Amygdala (tissue), 56 donors: ENCODE data around the gene DUSP6.
A peak's percentile ranks its signal among the peaks of the same experiment; 100 is the strongest.

Experiments
- DNase-seq, 56 donors: peaks; one replicate each; lab custom pipeline; 2025; lab: John Stamatoyannopoulos, UW

Gene DUSP6

GRCh38 chr12:89376844-89377243, 24.5 kb upstream of the DUSP6 start:
- no peak for DNase-seq

GRCh38 chr12:89376202-89376529, 23.9 kb upstream of the DUSP6 start:
- no peak for DNase-seq

GRCh38 chr12:89373763-89374572, 21.7 kb upstream of the DUSP6 start:
- no peak for DNase-seq

- DNase-seq, result no peak
Measured at GRCh38 chr12:89372584-89373370, 20.5 kb upstream of the DUSP6 start.

GRCh38 chr12:89370850-89371249, 18.5 kb upstream of the DUSP6 start:
- peak in 6 of 56 donors; percentile 3 to 41 (median 8) for DNase-seq

GRCh38 chr12:89370421-89370831, 18.1 kb upstream of the DUSP6 start:
- no peak for DNase-seq

GRCh38 chr12:89369166-89369565, 16.9 kb upstream of the DUSP6 start:
- no peak for DNase-seq

- no peak for DNase-seq
Measured at GRCh38 chr12:89368391-89368790, 16.1 kb upstream of the DUSP6 start.

GRCh38 chr12:89366676-89367364, 14.5 kb upstream of the DUSP6 start:
- no peak for DNase-seq

- no peak for DNase-seq
Measured at GRCh38 chr12:89364631-89365030, 12.3 kb upstream of the DUSP6 start.

- no peak for DNase-seq
Measured at GRCh38 chr12:89364058-89364457, 11.8 kb upstream of the DUSP6 start.

GRCh38 chr12:89363582-89363981, 11.3 kb upstream of the DUSP6 start:
- no peak for DNase-seq

GRCh38 chr12:89363084-89363483, 10.8 kb upstream of the DUSP6 start:
- DNase-seq, result no peak

- no peak for DNase-seq
Measured at GRCh38 chr12:89359615-89360014, 7.3 kb upstream of the DUSP6 start.

GRCh38 chr12:89358805-89359204, 6.5 kb upstream of the DUSP6 start:
- DNase-seq, result no peak

- no peak for DNase-seq
Measured at GRCh38 chr12:89357297-89357730, 5.0 kb upstream of the DUSP6 start.

GRCh38 chr12:89356069-89356665, 3.9 kb upstream of the DUSP6 start:
- no peak for DNase-seq

GRCh38 chr12:89355243-89356068, 3.2 kb upstream of the DUSP6 start:
- no peak for DNase-seq

GRCh38 chr12:89354612-89355067, 2.3 kb upstream of the DUSP6 start:
- DNase-seq, result no peak
